GM20000 (cell line): ENCODE data around the gene LRBA.

Experiments
- DNase-seq: peaks from one replicate; pipeline ENCODE4 v3.0.0; 2012; ENCODE audit warnings: low spot score
- TF ChIP-seq, protein P1 (sequence below): IDR thresholded peaks from 2 replicates; pipeline ENCODE4 v1.5.1; 2012; ENCODE audit warnings: mild to moderate bottlenecking, control low read depth; ENCODE audit errors: extremely low read depth, missing control alignments

LRBA gene

DNA sequence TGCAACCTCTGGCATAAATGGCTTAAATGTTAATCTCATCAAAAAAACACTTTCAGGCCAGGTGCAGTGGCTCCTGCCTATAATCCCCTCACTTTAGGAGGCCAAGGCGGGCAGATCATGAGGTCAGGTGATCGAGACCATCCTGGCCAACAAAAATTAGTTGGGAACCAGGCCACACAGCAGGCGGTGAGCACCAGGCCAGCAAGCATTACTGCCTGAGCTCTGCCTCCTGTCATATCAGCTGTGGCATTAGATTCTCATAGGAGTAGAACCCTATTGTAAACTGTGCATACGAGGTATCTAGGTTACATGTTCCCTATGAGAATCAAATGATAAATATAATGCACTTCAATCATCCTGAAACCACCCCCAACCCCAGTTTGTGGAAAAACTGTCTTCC lies 125.8 kb downstream of the LRBA start:
- TF ChIP-seq, protein P1, sequence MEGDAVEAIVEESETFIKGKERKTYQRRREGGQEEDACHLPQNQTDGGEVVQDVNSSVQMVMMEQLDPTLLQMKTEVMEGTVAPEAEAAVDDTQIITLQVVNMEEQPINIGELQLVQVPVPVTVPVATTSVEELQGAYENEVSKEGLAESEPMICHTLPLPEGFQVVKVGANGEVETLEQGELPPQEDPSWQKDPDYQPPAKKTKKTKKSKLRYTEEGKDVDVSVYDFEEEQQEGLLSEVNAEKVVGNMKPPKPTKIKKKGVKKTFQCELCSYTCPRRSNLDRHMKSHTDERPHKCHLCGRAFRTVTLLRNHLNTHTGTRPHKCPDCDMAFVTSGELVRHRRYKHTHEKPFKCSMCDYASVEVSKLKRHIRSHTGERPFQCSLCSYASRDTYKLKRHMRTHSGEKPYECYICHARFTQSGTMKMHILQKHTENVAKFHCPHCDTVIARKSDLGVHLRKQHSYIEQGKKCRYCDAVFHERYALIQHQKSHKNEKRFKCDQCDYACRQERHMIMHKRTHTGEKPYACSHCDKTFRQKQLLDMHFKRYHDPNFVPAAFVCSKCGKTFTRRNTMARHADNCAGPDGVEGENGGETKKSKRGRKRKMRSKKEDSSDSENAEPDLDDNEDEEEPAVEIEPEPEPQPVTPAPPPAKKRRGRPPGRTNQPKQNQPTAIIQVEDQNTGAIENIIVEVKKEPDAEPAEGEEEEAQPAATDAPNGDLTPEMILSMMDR: no peak
- no peak for DNase-seq

DNA sequence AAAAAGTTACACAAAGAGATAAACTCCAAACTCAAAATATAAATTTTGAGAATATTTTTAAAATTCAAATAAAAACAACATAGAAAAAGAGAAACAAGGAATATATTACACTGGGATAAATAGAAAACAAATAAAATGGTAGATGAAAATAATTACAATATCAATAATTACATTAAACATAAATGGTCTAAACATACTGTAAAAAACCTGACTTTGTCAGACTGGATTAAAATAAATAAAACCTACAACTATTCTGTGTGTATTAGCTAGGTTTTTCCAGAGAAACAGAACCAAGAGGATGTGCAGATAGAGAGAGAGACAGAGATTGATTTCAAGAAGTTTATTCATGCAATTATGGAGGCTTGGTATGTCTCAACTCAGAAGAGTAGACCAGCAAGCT lies 126.5 kb downstream of the LRBA start:
- no peak for DNase-seq

DNA sequence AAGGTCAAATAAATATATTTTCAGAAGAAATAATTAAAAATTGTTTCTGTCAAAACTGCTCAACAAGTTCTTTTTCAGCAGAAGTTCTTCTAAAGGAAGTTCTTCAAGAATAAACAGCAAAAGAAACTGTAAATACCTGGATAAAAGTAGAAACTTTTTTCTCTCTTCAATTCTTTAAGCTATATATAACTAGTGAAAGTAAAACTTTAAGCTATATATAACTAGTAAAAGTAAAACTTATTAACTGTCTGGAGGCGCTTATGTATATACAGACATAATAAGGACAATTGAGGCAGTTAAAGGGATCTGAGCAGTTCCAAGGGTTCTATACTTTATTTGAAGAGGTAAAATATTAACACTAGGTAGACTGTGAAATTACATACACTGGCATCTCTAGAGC lies 126.9 kb downstream of the LRBA start:
- TF ChIP-seq, protein P1: no peak
- no peak for DNase-seq

More for the DNA sequence above, 126.5 kb downstream of the LRBA start:
- TF ChIP-seq, protein P1: no peak

- DNase-seq: no peak
- TF ChIP-seq, protein P1: no peak
These were observed 128.5 kb downstream of the LRBA start for GRCh38 chr4:150886597-150886996.

GRCh38 chr4:150884625-150885024 lies 130.5 kb downstream of the LRBA start:
- no peak for DNase-seq
- TF ChIP-seq, protein P1: no peak

GRCh38 chr4:150875367-150875766 lies 139.7 kb downstream of the LRBA start:
- TF ChIP-seq, protein P1: no peak
- no peak for DNase-seq

- no peak for DNase-seq
- TF ChIP-seq, protein P1: no peak
These were observed 140.5 kb downstream of the LRBA start for GRCh38 chr4:150874338-150875226.
